HCT116 (cell line): ENCODE results near the gene SLC25A30. TPM values are rescaled to one million over a fixed set of nuclear protein-coding genes. Genes with fewer than 3 reads are reported as not detected.

Experiments
- ATAC-seq: fragments of 200-7000 bp; cut with Tn5 transposase; 2 replicates; pipeline ENCODE4 v1.9.1; 2020; ENCODE audit warnings: mild to moderate bottlenecking, moderate library complexity
- BruUV-seq: library from RNA; stranded (reverse); fragments of 400-500 nt; replicated peaks from 2 replicates; lab custom pipeline; 2021; lab: Mats Ljungman, UMichigan
- CTCF ChIA-PET: fragments of 300-600 bp; sonication (Branson Sonifier 250); formaldehyde crosslinking; loops from one replicate; lab custom pipeline; 2021; ENCODE audit warnings: antibody characterized with exemption; lab: Charles Lee
- POLR2A ChIA-PET: fragments of 300-600, 350-600 bp; sonication (Branson Sonifier 250); formaldehyde crosslinking; loops from one replicate; lab custom pipeline; 2021; ENCODE audit warnings: antibody characterized with exemption; lab: Charles Lee
- RAD21 ChIA-PET, 2 experiments: fragments of 300-600 bp; sonication (Branson Sonifier 250); formaldehyde crosslinking; loops; one replicate each; lab custom pipeline; 2023; ENCODE audit warnings: low total read pairs in 2 of 2; ENCODE audit not compliant: uncharacterized antibody in 2 of 2, unreplicated experiment in 2 of 2, low non-redundant PET in 1 of 2; lab: Charles Lee
- DNase-seq: peaks from one replicate; pipeline ENCODE4 v3.0.0-alpha.2; 2010; ENCODE audit warnings: low read depth, low spot score
- H2AFZ ChIP-seq: fragments of 200-600 bp; shearing (Covaris generic), sonication (generic); 2 replicates; pipeline ENCODE4 v1.6.1; 2017; ENCODE audit warnings: low read depth, mixed run types, mixed read lengths, antibody characterized with exemption, low read length; ENCODE audit not compliant: poor library complexity, severe bottlenecking
- H3K27ac ChIP-seq: 2 replicates; pipeline ENCODE4 v1.5.1; 2012; ENCODE audit warnings: low read depth, low read length
- H3K27me3 ChIP-seq: fragments of 200-600 bp; sonication (generic); 2 replicates; pipeline ENCODE4 v1.6.1; 2016; ENCODE audit warnings: mixed run types, low read length, mixed read lengths; ENCODE audit not compliant: insufficient read depth
- H3K36me3 ChIP-seq, 2 experiments: fragments of 200-500 bp in 1 of 2; fragments of 200-600 bp in 1 of 2; sonication (Bioruptor generic) in 1 of 2; sonication (generic) in 1 of 2; 2 replicates each; pipeline versions ENCODE4 v1.5.1 to v1.6.1; 2014 to 2016; ENCODE audit warnings: low read length in 2 of 2, inconsistent platforms in 1 of 2, mixed read lengths in 1 of 2, mixed run types in 1 of 2; ENCODE audit not compliant: insufficient read depth in 2 of 2, control insufficient read depth in 1 of 2
- H3K4me1 ChIP-seq, 2 experiments: fragments of 200-600 bp in 1 of 2; sonication (generic) in 1 of 2; 2 replicates each; pipeline versions ENCODE4 v1.5.1 to v1.6.1; 2012 to 2017; ENCODE audit warnings: low read length in 2 of 2, inconsistent platforms in 1 of 2, mild to moderate bottlenecking in 1 of 2, mixed read lengths in 1 of 2, mixed run types in 1 of 2, moderate library complexity in 1 of 2; ENCODE audit not compliant: insufficient read depth in 2 of 2, control insufficient read depth in 1 of 2
- H3K4me2 ChIP-seq: fragments of 200-600 bp; sonication (generic); 2 replicates; pipeline ENCODE4 v1.6.1; 2017; ENCODE audit warnings: mixed run types, low read length, mixed read lengths
- H3K4me3 ChIP-seq, 2 experiments: fragments of 200-600 bp in 1 of 2; sonication (generic) in 1 of 2; replicated peaks in 1 of 2; 2 replicates each; pipeline ENCODE4 v1.5.1; 2011 to 2016; ENCODE audit warnings: low read length in 2 of 2, control low read depth in 1 of 2, low read depth in 1 of 2, mild to moderate bottlenecking in 1 of 2, mixed read lengths in 1 of 2, mixed run types in 1 of 2
- H3K79me2 ChIP-seq: fragments of 200-600 bp; sonication (generic); 2 replicates; pipeline ENCODE4 v1.6.1; 2017; ENCODE audit warnings: mild to moderate bottlenecking, mixed run types, low read length, moderate library complexity, mixed read lengths; ENCODE audit not compliant: insufficient read depth
- H3K9ac ChIP-seq: fragments of 200-600 bp; sonication (generic); 2 replicates; pipeline ENCODE4 v1.6.1; 2016; ENCODE audit warnings: low read length, mixed read lengths
- H3K9me2 ChIP-seq: fragments of 200-600 bp; sonication (generic), shearing (Covaris generic); 2 replicates; pipeline ENCODE4 v1.6.1; 2017; ENCODE audit warnings: mixed run types, mild to moderate bottlenecking, moderate library complexity; ENCODE audit not compliant: insufficient read depth
- H3K9me3 ChIP-seq, 2 experiments: fragments of 200-500 bp in 1 of 2; fragments of 200-600 bp in 1 of 2; sonication (Bioruptor generic) in 1 of 2; sonication (generic) in 1 of 2; 2 replicates each; pipeline ENCODE4 v1.6.1; 2014 to 2017; ENCODE audit warnings: low read length in 2 of 2, mixed read lengths in 2 of 2, inconsistent platforms in 1 of 2, low read depth in 1 of 2, mild to moderate bottlenecking in 1 of 2, mixed run types in 1 of 2, moderate library complexity in 1 of 2; ENCODE audit not compliant: control insufficient read depth in 1 of 2, insufficient read depth in 1 of 2
- H4K20me1 ChIP-seq: fragments of 200-600 bp; sonication (generic), shearing (Covaris generic); 2 replicates; pipeline ENCODE4 v1.6.1; 2017; ENCODE audit warnings: mixed run types, mild to moderate bottlenecking, moderate library complexity; ENCODE audit not compliant: insufficient read depth
- CBX3 ChIP-seq: IDR thresholded peaks from 2 replicates; pipeline ENCODE4 v1.6.1; 2012; ENCODE audit warnings: low read depth
- CTCF ChIP-seq, 3 experiments: fragments of 200-600 bp in 1 of 3; sonication (generic) in 1 of 3; IDR thresholded peaks in 2 of 3; conservative IDR thresholded peaks in 1 of 3; 2 replicates each; pipeline ENCODE4 v1.5.1; 2012 to 2017; ENCODE audit warnings: low read depth in 2 of 3, low read length in 2 of 3, antibody characterized with exemption in 1 of 3, borderline replicate concordance in 1 of 3, control low read depth in 1 of 3, mild to moderate bottlenecking in 1 of 3, mixed read lengths in 1 of 3, mixed run types in 1 of 3, moderate library complexity in 1 of 3; ENCODE audit not compliant: insufficient read depth in 1 of 3
- EGR1 ChIP-seq: IDR thresholded peaks from 2 replicates; pipeline ENCODE4 v1.6.1; 2012; ENCODE audit warnings: low read depth
- POLR2AphosphoS5 ChIP-seq: IDR thresholded peaks from 2 replicates; pipeline ENCODE4 v1.6.1; 2011; ENCODE audit warnings: mild to moderate bottlenecking, low read depth, low read length, moderate library complexity
- RAD21 ChIP-seq: IDR thresholded peaks from 2 replicates; pipeline ENCODE4 v1.6.1; 2012; ENCODE audit warnings: low read depth, mild to moderate bottlenecking
- REST ChIP-seq: IDR thresholded peaks from 2 replicates; pipeline ENCODE4 v1.6.1; 2012; ENCODE audit warnings: low read depth
- YY1 ChIP-seq: IDR thresholded peaks from 2 replicates; pipeline ENCODE4 v1.6.1; 2011; ENCODE audit warnings: low read length, low read depth, moderate library complexity, mild to moderate bottlenecking; ENCODE audit not compliant: insufficient replicate concordance; ENCODE audit errors: extremely low read depth
- ZFX ChIP-seq: fragments of 450-650 bp; IDR thresholded peaks from 2 replicates; pipeline ENCODE4 v1.6.1; 2017
- ZNF274 ChIP-seq: fragments of 200-500 bp; sonication (Bioruptor generic); IDR thresholded peaks from 2 replicates; pipeline ENCODE4 v1.6.1; 2014; ENCODE audit warnings: mild to moderate bottlenecking, low read depth, low read length, inconsistent platforms
- intact Hi-C: fragments of 100-400 bp; cut with micrococcal nuclease; formaldehyde crosslinking; loops from 2 replicates; pipeline ENCODE4 v1.10.0; 2022
- total RNA-seq: library from RNA; stranded (reverse); gene quantifications from one replicate; pipeline ENCODE4 v1.2.1, GENCODE V29; 2021; ENCODE audit not compliant: unreplicated experiment
- TF ChIP-seq, protein P1 (sequence below): IDR thresholded peaks from 2 replicates; pipeline ENCODE4 v1.6.1; 2011; ENCODE audit warnings: mild to moderate bottlenecking, low read length, moderate library complexity; ENCODE audit not compliant: insufficient replicate concordance; ENCODE audit errors: extremely low read depth
- TF ChIP-seq, protein P2 (sequence below): IDR thresholded peaks from 2 replicates; pipeline ENCODE4 v1.6.1; 2012

Gene SLC25A30
- total RNA-seq, 1 experiment from 2014 or later: 29.2 TPM

DNA sequence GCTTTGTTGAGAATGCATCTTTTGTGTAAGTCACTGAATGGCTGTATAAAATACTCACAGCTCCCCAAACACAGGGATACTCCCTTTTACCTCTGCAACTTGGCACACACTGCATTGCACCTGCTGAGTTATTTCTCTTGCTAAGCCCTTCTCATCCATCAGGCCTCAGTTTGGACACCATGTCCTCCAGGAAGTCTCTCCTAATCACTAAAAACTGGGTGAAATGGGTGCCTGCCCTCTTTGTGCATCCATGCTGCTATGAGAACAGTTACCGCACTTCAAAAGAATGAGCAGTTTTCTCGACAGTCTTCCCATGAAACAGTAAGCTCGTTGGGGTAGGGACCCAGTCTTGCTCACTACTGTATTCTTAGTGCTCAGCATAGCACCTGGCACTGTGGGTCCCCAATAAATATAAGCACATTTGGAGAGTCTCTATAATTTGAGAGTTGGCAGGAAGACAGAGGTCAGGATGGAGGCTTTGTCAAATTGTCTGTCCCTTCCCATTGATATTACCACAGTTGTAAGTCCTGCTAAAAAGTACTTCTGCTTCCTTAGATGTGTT lies 4.6 kb upstream of the SLC25A30 start:
- BruUV-seq: no TSS peak
- POLR2A ChIA-PET: no interaction called here

GRCh38 chr13:45419945-45420344 lies 1.8 kb upstream of the SLC25A30 start:
- no TSS peak for BruUV-seq
- POLR2A ChIA-PET: no interaction called here
- intact Hi-C loops: no loop called here
- no peak for TF ChIP-seq ZNF274
- TF ChIP-seq EGR1: no peak
- TF ChIP-seq POLR2AphosphoS5: no peak
- TF ChIP-seq ZFX: no peak
- no peak for TF ChIP-seq REST
- no peak for TF ChIP-seq RAD21
- no peak for TF ChIP-seq CTCF (IDR thresholded peaks at IDR 0.05 in 2 of 3, conservative IDR thresholded peaks at IDR 0.05 in 1 of 3; ENCODE audit: borderline replicate concordance in 1 of 3, insufficient read depth in 1 of 3, low read depth in 2 of 3, low read length in 2 of 3)
- TF ChIP-seq, protein P1, sequence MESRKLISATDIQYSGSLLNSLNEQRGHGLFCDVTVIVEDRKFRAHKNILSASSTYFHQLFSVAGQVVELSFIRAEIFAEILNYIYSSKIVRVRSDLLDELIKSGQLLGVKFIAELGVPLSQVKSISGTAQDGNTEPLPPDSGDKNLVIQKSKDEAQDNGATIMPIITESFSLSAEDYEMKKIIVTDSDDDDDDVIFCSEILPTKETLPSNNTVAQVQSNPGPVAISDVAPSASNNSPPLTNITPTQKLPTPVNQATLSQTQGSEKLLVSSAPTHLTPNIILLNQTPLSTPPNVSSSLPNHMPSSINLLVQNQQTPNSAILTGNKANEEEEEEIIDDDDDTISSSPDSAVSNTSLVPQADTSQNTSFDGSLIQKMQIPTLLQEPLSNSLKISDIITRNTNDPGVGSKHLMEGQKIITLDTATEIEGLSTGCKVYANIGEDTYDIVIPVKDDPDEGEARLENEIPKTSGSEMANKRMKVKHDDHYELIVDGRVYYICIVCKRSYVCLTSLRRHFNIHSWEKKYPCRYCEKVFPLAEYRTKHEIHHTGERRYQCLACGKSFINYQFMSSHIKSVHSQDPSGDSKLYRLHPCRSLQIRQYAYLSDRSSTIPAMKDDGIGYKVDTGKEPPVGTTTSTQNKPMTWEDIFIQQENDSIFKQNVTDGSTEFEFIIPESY: no peak
- no peak for TF ChIP-seq YY1
- no peak for TF ChIP-seq CBX3

More for the DNA sequence above, 4.6 kb upstream of the SLC25A30 start:
- no peaks in the 10 kb centered on the region for H3K36me3 ChIP-seq
- intact Hi-C loops: no loop called here
- no peak overlapping the region for H3K4me3 ChIP-seq
- H3K4me2 ChIP-seq: no peak overlapping the region
- no peak overlapping the region for H3K9ac ChIP-seq
- ATAC-seq: no peak
- H2AFZ ChIP-seq: no peak overlapping the region
- H4K20me1 ChIP-seq: no peaks in the 10 kb centered on the region
- no peaks in the 10 kb centered on the region for H3K4me1 ChIP-seq
- H3K27ac ChIP-seq: no peak overlapping the region
- no peaks in the 10 kb centered on the region for H3K9me3 ChIP-seq
- H3K9me2 ChIP-seq: no peaks in the 10 kb centered on the region
- H3K79me2 ChIP-seq: no peaks in the 10 kb centered on the region
- CTCF ChIA-PET: no interaction called here
- DNase-seq: no peak
- TF ChIP-seq, protein P2, sequence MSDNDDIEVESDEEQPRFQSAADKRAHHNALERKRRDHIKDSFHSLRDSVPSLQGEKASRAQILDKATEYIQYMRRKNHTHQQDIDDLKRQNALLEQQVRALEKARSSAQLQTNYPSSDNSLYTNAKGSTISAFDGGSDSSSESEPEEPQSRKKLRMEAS: no peak
- TF ChIP-seq EGR1: no peak
- no peaks in the 10 kb centered on the region for H3K27me3 ChIP-seq
- RAD21 ChIA-PET: no interaction called here

More at GRCh38 chr13:45419945-45420344, 1.8 kb upstream of the SLC25A30 start:
- CTCF ChIA-PET: no interaction called here
- no peaks in the 10 kb centered on the region for H3K27me3 ChIP-seq
- H3K36me3 ChIP-seq: no peaks in the 10 kb centered on the region
- H3K4me2 ChIP-seq: no peak overlapping the region
- H3K9me3 ChIP-seq: no peaks in the 10 kb centered on the region
- H3K9ac ChIP-seq: no peak overlapping the region
- ATAC-seq: no peak
- H3K4me1 ChIP-seq: peaks cover 4 to 13% of the 10 kb centered on the region in 2 experiments; a peak in 3 of 4 replicates
- no peak for DNase-seq
- peaks cover 12% of the 10 kb centered on the region for H3K79me2 ChIP-seq
- H3K4me3 ChIP-seq: no peak overlapping the region
- RAD21 ChIA-PET: no interaction called here
- H4K20me1 ChIP-seq: no peaks in the 10 kb centered on the region
- H3K27ac ChIP-seq: no peak overlapping the region
- no peaks in the 10 kb centered on the region for H3K9me2 ChIP-seq
- H2AFZ ChIP-seq: no peak overlapping the region
